Suppressor macrophage treated with lipopolysaccharide for 4 hours (primary cell): ENCODE measurements around the gene AQP12A.
A peak's percentile ranks its signal among the peaks of the same experiment; 100 is the strongest.
"Not testable (repeated sequence)": the region's sequence is repeated elsewhere in the genome, so short reads cannot be mapped to it uniquely, and the experiment has no call there.

Experiments
- DNase-seq: peaks from one replicate; pipeline ENCODE4 v3.0.0-alpha.2; 2020

The AQP12A gene

GRCh38 chr2:240689975-240690374 is 1.7 kb upstream of the AQP12A start:
- DNase-seq, result no peak

- DNase-seq, result not testable (repeated sequence)
Observed at GRCh38 chr2:240690421-240691074, 1.1 kb upstream of the AQP12A start.

- not testable (repeated sequence) for DNase-seq
Observed at GRCh38 chr2:240691075-240691427, 615 bp upstream of the AQP12A start.

- DNase-seq, result not testable (repeated sequence)
Observed at GRCh38 chr2:240692583-240693561, 1.2 kb downstream of the AQP12A start.

- DNase-seq, result not testable (repeated sequence)
Observed at GRCh38 chr2:240694304-240694703, 2.6 kb downstream of the AQP12A start.

- not testable (repeated sequence) for DNase-seq
Observed at GRCh38 chr2:240695593-240695992, 3.9 kb downstream of the AQP12A start.

- DNase-seq, result not testable (repeated sequence)
Observed at GRCh38 chr2:240696469-240696868, 4.8 kb downstream of the AQP12A start.

- not testable (repeated sequence) for DNase-seq
Observed at GRCh38 chr2:240698852-240699561, 7.3 kb downstream of the AQP12A start.

- not testable (repeated sequence) for DNase-seq
Observed at GRCh38 chr2:240699835-240700234, 8.2 kb downstream of the AQP12A start.

GRCh38 chr2:240700616-240701015 is 8.9 kb downstream of the AQP12A start:
- not testable (repeated sequence) for DNase-seq

- no peak for DNase-seq
Observed at GRCh38 chr2:240701091-240701735, 9.5 kb downstream of the AQP12A start.

GRCh38 chr2:240701736-240702639 is 10.3 kb downstream of the AQP12A start:
- DNase-seq, result no peak

GRCh38 chr2:240702640-240703011 is 11.0 kb downstream of the AQP12A start:
- DNase-seq, result no peak

- DNase-seq, result no peak
Observed at GRCh38 chr2:240703417-240704341, 12.0 kb downstream of the AQP12A start.

GRCh38 chr2:240704651-240705050 is 13.0 kb downstream of the AQP12A start:
- DNase-seq, result no peak

- DNase-seq, result peak; percentile 68
Observed at GRCh38 chr2:240705204-240705791, 13.6 kb downstream of the AQP12A start.

GRCh38 chr2:240707043-240707756 is 15.5 kb downstream of the AQP12A start:
- DNase-seq, result no peak

GRCh38 chr2:240707821-240708220 is 16.2 kb downstream of the AQP12A start:
- no peak for DNase-seq

- DNase-seq, result no peak
Observed at GRCh38 chr2:240708457-240708856, 16.8 kb downstream of the AQP12A start.
